Loucy (cell line): ENCODE measurements around the gene PTPRC.

Experiments used
- H2AFZ ChIP-seq: fragments of 200-600 bp; sonication (generic); 2 replicates; pipeline ENCODE4 v1.6.0; 2016; ENCODE audit warnings: antibody characterized with exemption, mild to moderate bottlenecking, low read length, moderate library complexity
- H3F3A ChIP-seq: fragments of 200-600 bp; 2 replicates; pipeline ENCODE4 v1.6.0; 2016; ENCODE audit warnings: antibody characterized with exemption, low read depth, mild to moderate bottlenecking
- H3K27me3 ChIP-seq: fragments of 200-600 bp; sonication (generic); 2 replicates; pipeline ENCODE4 v1.6.1; 2014; ENCODE audit warnings: low read length, mild to moderate bottlenecking; ENCODE audit not compliant: insufficient read depth, poor library complexity, severe bottlenecking
- H3K36me3 ChIP-seq: fragments of 200-600 bp; sonication (generic); 2 replicates; pipeline ENCODE4 v1.6.1; 2016; ENCODE audit warnings: low read length; ENCODE audit not compliant: insufficient read depth
- H3K4me1 ChIP-seq: fragments of 200-600 bp; sonication (generic); 2 replicates; pipeline ENCODE4 v1.5.1; 2014; ENCODE audit warnings: low read length, mild to moderate bottlenecking; ENCODE audit not compliant: insufficient read depth, poor library complexity, severe bottlenecking
- H3K4me2 ChIP-seq: fragments of 200-600 bp; sonication (generic); 2 replicates; pipeline ENCODE4 v1.6.0; 2014; ENCODE audit warnings: antibody characterized with exemption, low read length, low read depth, mild to moderate bottlenecking; ENCODE audit not compliant: poor library complexity, severe bottlenecking
- H3K4me3 ChIP-seq: fragments of 200-600 bp; sonication (generic); 2 replicates; pipeline ENCODE4 v1.5.1; 2014; ENCODE audit warnings: low read length, mild to moderate bottlenecking, mixed read lengths; ENCODE audit not compliant: poor library complexity, severe bottlenecking
- H3K79me2 ChIP-seq: fragments of 200-600 bp; sonication (generic); 2 replicates; pipeline ENCODE4 v1.6.1; 2014; ENCODE audit warnings: low read length; ENCODE audit not compliant: insufficient read depth
- H3K9ac ChIP-seq: fragments of 200-600 bp; sonication (generic); 2 replicates; pipeline ENCODE4 v1.6.0; 2014; ENCODE audit warnings: mild to moderate bottlenecking, low read depth, low read length, moderate library complexity; ENCODE audit not compliant: poor library complexity, severe bottlenecking
- H3K9me2 ChIP-seq: fragments of 200-600 bp; sonication (generic); replicated peaks from 2 replicates; pipeline ENCODE4 v1.6.1; 2016; ENCODE audit warnings: low read depth, low read length, mixed read lengths
- H3K9me3 ChIP-seq: fragments of 200-600 bp; sonication (generic); 2 replicates; pipeline ENCODE4 v1.6.1; 2014; ENCODE audit warnings: mild to moderate bottlenecking, antibody characterized with exemption, low read length, low read depth; ENCODE audit not compliant: insufficient read depth
- H4K20me1 ChIP-seq: fragments of 200-600 bp; sonication (generic); 2 replicates; pipeline ENCODE4 v1.6.0; 2014; ENCODE audit warnings: antibody characterized with exemption, low read length, mild to moderate bottlenecking; ENCODE audit not compliant: insufficient read depth, poor library complexity, severe bottlenecking
- EZH2phosphoT487 ChIP-seq: fragments of 200-600 bp; IDR thresholded peaks from 2 replicates; pipeline ENCODE4 v1.6.1; 2018; ENCODE audit warnings: antibody characterized with exemption, mild to moderate bottlenecking, moderate library complexity, borderline replicate concordance
- TF ChIP-seq, protein P1 (sequence below): fragments of 200-600 bp; sonication (generic); conservative IDR thresholded peaks from 2 replicates; pipeline ENCODE4 v1.5.1; 2014; ENCODE audit warnings: mild to moderate bottlenecking, antibody characterized with exemption, low read length

Gene PTPRC

GRCh38 chr1:198623752-198624647, 14.8 kb upstream of the PTPRC start:
- H3K9ac ChIP-seq = peak overlapping the region; percentile 78
- H3F3A ChIP-seq = peaks cover 21% of the 10 kb centered on the region
- peaks cover 30% of the 10 kb centered on the region for H3K79me2 ChIP-seq
- H3K4me3 ChIP-seq = peak overlapping the region; percentile 66
- peaks cover 91% of the 10 kb centered on the region for H3K4me1 ChIP-seq
- no peaks in the 10 kb centered on the region for H3K9me3 ChIP-seq
- no peaks in the 10 kb centered on the region for H3K27me3 ChIP-seq
- H3K9me2 ChIP-seq = no peaks in the 10 kb centered on the region
- H2AFZ ChIP-seq = no peak overlapping the region
- no peaks in the 10 kb centered on the region for H4K20me1 ChIP-seq
- no peaks in the 10 kb centered on the region for H3K36me3 ChIP-seq
- no peak for TF ChIP-seq EZH2phosphoT487
- TF ChIP-seq, protein P1, sequence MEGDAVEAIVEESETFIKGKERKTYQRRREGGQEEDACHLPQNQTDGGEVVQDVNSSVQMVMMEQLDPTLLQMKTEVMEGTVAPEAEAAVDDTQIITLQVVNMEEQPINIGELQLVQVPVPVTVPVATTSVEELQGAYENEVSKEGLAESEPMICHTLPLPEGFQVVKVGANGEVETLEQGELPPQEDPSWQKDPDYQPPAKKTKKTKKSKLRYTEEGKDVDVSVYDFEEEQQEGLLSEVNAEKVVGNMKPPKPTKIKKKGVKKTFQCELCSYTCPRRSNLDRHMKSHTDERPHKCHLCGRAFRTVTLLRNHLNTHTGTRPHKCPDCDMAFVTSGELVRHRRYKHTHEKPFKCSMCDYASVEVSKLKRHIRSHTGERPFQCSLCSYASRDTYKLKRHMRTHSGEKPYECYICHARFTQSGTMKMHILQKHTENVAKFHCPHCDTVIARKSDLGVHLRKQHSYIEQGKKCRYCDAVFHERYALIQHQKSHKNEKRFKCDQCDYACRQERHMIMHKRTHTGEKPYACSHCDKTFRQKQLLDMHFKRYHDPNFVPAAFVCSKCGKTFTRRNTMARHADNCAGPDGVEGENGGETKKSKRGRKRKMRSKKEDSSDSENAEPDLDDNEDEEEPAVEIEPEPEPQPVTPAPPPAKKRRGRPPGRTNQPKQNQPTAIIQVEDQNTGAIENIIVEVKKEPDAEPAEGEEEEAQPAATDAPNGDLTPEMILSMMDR = no peak
- peak overlapping the region; percentile 87 for H3K4me2 ChIP-seq

DNA sequence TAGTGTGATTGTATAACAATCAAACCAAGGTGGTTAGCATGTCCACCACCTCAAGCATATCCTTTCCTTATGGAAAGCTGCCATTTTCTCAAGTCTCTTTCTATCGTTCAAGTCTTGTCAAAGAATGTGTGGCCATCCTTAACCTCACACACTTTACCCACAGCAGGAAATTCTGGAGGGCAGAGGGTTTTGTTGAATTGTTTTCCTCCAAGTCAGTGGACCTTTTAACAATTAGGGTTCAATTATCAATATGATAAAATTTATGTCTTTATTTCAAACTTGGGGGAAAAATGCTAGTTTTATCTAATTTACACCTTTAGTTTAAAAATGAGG, 14.2 kb upstream of the PTPRC start:
- no peaks in the 10 kb centered on the region for H3K9me2 ChIP-seq
- H3K9me3 ChIP-seq = no peaks in the 10 kb centered on the region
- TF ChIP-seq EZH2phosphoT487 = no peak
- TF ChIP-seq, protein P1 = no peak
- no peak overlapping the region for H2AFZ ChIP-seq
- no peaks in the 10 kb centered on the region for H3K27me3 ChIP-seq
- peak overlapping the region; percentile 78 for H3K9ac ChIP-seq
- H3K4me1 ChIP-seq = peaks cover 91% of the 10 kb centered on the region
- peaks cover 30% of the 10 kb centered on the region for H3K79me2 ChIP-seq
- H3K4me3 ChIP-seq = peak overlapping the region; percentile 66
- peak overlapping the region; percentile 87 for H3K4me2 ChIP-seq
- H3F3A ChIP-seq = peaks cover 27% of the 10 kb centered on the region
- H4K20me1 ChIP-seq = no peaks in the 10 kb centered on the region
- no peaks in the 10 kb centered on the region for H3K36me3 ChIP-seq

DNA sequence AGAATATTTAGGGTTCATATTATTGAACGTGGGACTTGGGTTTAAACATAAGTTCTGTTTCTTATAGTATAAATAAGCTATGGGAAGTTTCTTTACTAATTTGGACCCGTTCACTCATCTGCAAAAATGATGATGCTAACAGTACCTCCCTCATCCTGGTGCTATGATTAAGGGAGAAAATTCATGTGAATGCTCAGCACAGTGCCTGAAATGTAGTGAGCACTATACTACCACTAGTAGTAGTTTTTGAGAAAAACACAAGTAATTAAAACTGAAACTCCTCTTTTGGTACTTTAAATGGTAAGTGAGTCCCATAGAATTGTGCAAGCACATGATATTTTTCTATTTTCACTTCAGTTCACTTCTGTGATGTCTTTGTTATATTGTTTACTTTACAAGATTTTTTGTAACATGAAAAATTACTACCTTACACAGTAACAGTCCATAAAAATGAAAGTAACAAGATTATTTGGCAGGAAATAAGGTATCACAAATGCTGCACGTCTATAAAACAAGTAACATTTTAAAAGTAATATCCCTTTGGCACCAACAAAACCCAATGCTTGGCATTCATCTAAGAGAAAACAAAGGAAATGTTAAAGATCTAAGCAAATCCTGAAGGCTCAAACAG, 11.3 kb upstream of the PTPRC start:
- Histone ChIP-seq H3K36me3 (no peaks in the 10 kb centered on the region), H3K4me3 (peak overlapping the region; percentile 32), H3K4me2 (peak overlapping the region; percentile 55), H3K27me3 (no peaks in the 10 kb centered on the region), H2AFZ (peak overlapping the region; percentile 61), H3K9me3 (no peaks in the 10 kb centered on the region), H3F3A (peaks cover 13% of the 10 kb centered on the region; the same call in 1 of the 2 replicates), H3K9ac (peak overlapping the region; percentile 38), H3K4me1 (peaks cover 99% of the 10 kb centered on the region), H3K9me2 (no peaks in the 10 kb centered on the region), H4K20me1 (no peaks in the 10 kb centered on the region), H3K79me2 (peaks cover 29% of the 10 kb centered on the region)
- no peak for TF ChIP-seq EZH2phosphoT487
- TF ChIP-seq, protein P1 = no peak
